ENCODE results near the gene SOAT1. TPM values are rescaled to one million over a fixed set of nuclear protein-coding genes. Genes with fewer than 3 reads are reported as not detected.
"Not testable (repeated sequence)": the region's sequence is repeated elsewhere in the genome, so short reads cannot be mapped to it uniquely, and the experiment has no call there.

The SOAT1 gene
- total RNA-seq: 10 to 100 TPM; 35.7 to 37.2 TPM
- 19.0 TPM for polyA plus RNA-seq (2013, experiment 1 of 2)
- polyA plus RNA-seq (2013, experiment 2 of 2): 24.2 TPM
- total RNA-seq: 61.6 to 191 (median 106) reads per million in 172 experiments

DNA sequence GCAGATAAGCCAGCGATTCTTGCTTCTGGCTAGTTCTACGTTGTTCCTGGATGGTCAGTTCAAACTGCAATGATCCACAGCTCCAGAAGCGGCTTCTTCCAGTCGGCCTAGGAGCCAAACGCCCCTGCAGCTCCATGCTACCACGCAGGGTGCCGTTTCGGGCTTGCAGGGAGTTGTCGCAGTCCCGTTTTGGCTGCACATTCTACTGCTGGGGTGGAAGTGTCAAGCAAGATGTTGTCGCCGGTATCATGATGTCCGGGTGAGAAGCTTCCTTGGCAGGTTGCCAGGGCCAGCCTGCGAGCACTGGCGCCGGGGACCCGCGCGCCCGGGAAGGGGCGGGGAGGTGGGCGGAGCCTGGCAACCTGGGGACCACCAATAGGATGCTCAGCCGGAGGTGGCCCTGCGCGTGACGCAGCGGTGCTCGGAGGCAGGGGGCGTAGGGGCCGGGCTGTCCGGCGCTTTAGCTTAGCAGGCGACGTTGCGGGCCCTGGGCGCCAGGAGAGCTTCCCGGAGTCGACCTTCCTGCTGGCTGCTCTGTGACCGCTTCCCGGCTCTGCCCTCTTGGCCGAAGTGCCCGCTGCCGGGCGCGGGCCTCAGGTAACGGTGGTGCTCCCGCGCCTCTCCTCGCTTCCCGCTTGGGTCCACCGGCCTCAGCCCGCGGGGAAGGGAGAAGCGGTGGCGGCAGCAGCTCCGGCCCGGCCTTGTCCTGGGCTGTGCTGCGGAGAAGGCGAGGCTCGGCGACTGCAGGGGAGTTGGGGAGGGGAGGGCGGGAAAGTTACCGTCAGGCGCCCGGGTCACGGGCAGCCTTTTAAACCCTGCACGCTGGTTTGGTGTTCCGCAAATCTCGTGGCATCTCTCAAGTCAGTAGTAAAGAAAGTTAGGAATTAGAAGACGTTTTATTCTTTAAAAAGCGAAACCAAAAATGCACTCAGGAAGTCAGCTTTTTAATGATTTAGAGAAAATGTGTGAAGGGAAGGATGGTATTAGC, at the start of gene SOAT1:
Gene SOAT1, plus strand, starts transcription at position 458 of the 988 bp plus-strand sequence. CDS start 8,888 bp downstream, outside the sequence.
- ChIA-PET CTCF (interaction anchor here (0.7 to 2.6 kb wide), 5 partner anchors 64 to 188 kb away, joined by 3 to 12 read pairs (median 3); partner anchors contain the start of genes ABL2 and AXDND1), POLR2A (interaction anchor here (0.6 to 3.2 kb wide), 24 partner anchors 9 to 589 kb away, joined by 3 to 56 read pairs (median 4); partner anchors contain the start of genes ABL2, AXDND1, RALGPS2 and TOR1AIP1)
- Mint-ChIP-seq H3K4me1 (ENCODE audit: low read depth) (peaks cover 44% of the 10 kb centered on the region), H3K4me3 (peak within 1 kb of the TSS; percentile 93), H3K27ac (peak within 1 kb of the TSS; percentile 85), H3K27me3 (no peaks in the 10 kb centered on the region), H3K36me3 (ENCODE audit: low read depth) (peaks cover 25% of the 10 kb centered on the region), H3K9me3 (no peaks in the 10 kb centered on the region)
- peaks cover 38% of the 10 kb centered on the region for H3K4me1 ChIP-seq (ENCODE audit: insufficient read depth, low read length)
- ATAC-seq (ENCODE audit: poor library complexity): peak; percentile 91
- H3K4me3 ChIP-seq (ENCODE audit: low read length): peak within 1 kb of the TSS; percentile 80
- TF ChIP-seq, protein P1, sequence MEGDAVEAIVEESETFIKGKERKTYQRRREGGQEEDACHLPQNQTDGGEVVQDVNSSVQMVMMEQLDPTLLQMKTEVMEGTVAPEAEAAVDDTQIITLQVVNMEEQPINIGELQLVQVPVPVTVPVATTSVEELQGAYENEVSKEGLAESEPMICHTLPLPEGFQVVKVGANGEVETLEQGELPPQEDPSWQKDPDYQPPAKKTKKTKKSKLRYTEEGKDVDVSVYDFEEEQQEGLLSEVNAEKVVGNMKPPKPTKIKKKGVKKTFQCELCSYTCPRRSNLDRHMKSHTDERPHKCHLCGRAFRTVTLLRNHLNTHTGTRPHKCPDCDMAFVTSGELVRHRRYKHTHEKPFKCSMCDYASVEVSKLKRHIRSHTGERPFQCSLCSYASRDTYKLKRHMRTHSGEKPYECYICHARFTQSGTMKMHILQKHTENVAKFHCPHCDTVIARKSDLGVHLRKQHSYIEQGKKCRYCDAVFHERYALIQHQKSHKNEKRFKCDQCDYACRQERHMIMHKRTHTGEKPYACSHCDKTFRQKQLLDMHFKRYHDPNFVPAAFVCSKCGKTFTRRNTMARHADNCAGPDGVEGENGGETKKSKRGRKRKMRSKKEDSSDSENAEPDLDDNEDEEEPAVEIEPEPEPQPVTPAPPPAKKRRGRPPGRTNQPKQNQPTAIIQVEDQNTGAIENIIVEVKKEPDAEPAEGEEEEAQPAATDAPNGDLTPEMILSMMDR (IDR thresholded peaks at IDR 0.05): no peak
- intact Hi-C loops (cut with DNase I, micrococcal nuclease): loop anchor here (1.0 to 10.0 kb wide), 13 partner anchors 41 to 861 kb away; partner anchors contain the start of genes ABL2 (in 1 of the 2), QSOX1 (in 1 of the 2), RALGPS2 (in 1 of the 2) and TOR1AIP2 (in 1 of the 2)
- H3K27me3 ChIP-seq (ENCODE audit: control insufficient read depth in 1 of 2, insufficient read depth in 2 of 2, low read length in 2 of 2): no peaks in the 10 kb centered on the region
- H3K9me3 ChIP-seq (ENCODE audit: control insufficient read depth in 1 of 2, insufficient read depth in 1 of 2, low read length in 2 of 2): no peaks in the 10 kb centered on the region
- DNase-seq: peak; percentile 81 to 99 (median 93)
- H3K27ac ChIP-seq (ENCODE audit: low read depth in 1 of 2, low read length in 2 of 2): peak within 1 kb of the TSS; percentile 77 to 81
- no peaks in the 10 kb centered on the region for H3K36me3 ChIP-seq (ENCODE audit: insufficient read depth, low read length)

DNA sequence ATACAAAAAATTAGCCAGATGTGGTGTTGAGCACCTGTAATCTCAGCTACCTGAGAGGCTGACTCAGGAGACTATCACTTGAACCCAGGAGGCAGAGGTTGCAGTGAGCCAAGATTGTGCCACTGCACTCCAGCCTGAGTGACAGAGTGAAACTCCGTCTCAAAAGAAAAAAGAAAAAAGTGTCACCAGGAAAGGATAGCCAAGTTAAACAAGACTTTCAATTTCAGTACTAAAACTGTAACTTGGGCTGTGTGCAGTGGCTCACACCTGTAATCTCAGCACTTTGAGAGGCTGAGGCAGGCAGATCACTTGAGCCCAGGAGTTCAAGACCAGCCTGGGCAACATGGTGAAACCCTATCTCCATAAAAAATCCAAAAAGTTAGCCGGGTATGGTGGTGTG, 48.2 kb upstream of the SOAT1 start:
- H3K4me1 Mint-ChIP-seq (ENCODE audit: low read depth); DNase-seq; CTCF ChIA-PET; H3K4me1 ChIP-seq (ENCODE audit: insufficient read depth, low read length); H3K9me3 ChIP-seq (ENCODE audit: control insufficient read depth in 1 of 2, insufficient read depth in 1 of 2, low read length in 2 of 2); POLR2A ChIA-PET; H3K36me3 ChIP-seq (ENCODE audit: insufficient read depth, low read length); H3K27ac Mint-ChIP-seq; intact Hi-C loops (cut with DNase I, micrococcal nuclease); H3K27me3 ChIP-seq (ENCODE audit: control insufficient read depth in 1 of 2, insufficient read depth in 2 of 2, low read length in 2 of 2); H3K36me3 Mint-ChIP-seq (ENCODE audit: low read depth); H3K27me3 Mint-ChIP-seq; ATAC-seq (ENCODE audit: poor library complexity); H3K9me3 Mint-ChIP-seq; H3K4me3 ChIP-seq (ENCODE audit: low read length); H3K27ac ChIP-seq (ENCODE audit: low read depth in 1 of 2, low read length in 2 of 2); H3K4me3 Mint-ChIP-seq: not testable (repeated sequence)

DNA sequence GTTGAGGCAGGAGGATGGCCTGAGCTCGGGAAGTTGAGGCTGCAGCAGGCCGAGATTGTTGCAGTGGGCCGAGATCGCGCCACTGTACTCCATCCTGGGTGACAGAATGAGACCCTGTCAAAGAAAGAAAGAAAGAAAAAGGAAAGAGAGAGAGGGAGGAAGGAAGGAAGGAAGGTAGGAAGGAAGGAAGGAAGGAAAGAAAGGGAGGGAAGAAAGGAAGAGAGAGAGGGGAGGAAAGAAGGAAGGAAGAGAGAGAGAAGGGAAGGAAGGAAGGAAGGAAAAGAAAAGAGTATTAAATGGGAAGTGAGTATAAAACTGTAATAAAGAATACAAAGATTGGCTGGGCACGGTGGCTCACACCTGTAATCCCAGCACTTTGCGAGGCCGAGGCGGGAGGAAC, 45.7 kb upstream of the SOAT1 start:
- POLR2A ChIA-PET: no interaction called here

More for the DNA sequence above, 45.7 kb upstream of the SOAT1 start:
- Histone ChIP-seq H3K4me1 (ENCODE audit: insufficient read depth, low read length) (no peaks in the 10 kb centered on the region), H3K4me3 (ENCODE audit: low read length) (no peak overlapping the region), H3K27ac (ENCODE audit: low read depth in 1 of 2, low read length in 2 of 2) (no peak overlapping the region), H3K9me3 (ENCODE audit: control insufficient read depth in 1 of 2, insufficient read depth in 1 of 2, low read length in 2 of 2) (no peaks in the 10 kb centered on the region), H3K36me3 (ENCODE audit: insufficient read depth, low read length) (no peaks in the 10 kb centered on the region), H3K27me3 (ENCODE audit: control insufficient read depth in 1 of 2, insufficient read depth in 2 of 2, low read length in 2 of 2) (no peaks in the 10 kb centered on the region)
- Mint-ChIP-seq H3K4me1 (ENCODE audit: low read depth) (no peaks in the 10 kb centered on the region), H3K27me3 (no peaks in the 10 kb centered on the region), H3K36me3 (ENCODE audit: low read depth) (no peaks in the 10 kb centered on the region), H3K27ac (no peak overlapping the region), H3K4me3 (no peak overlapping the region), H3K9me3 (no peaks in the 10 kb centered on the region)
- intact Hi-C loops (cut with DNase I, micrococcal nuclease): no loop called here
- DNase-seq (no peak), ATAC-seq (ENCODE audit: poor library complexity) (no peak)
- TF ChIP-seq, protein P1 (IDR thresholded peaks at IDR 0.05): no peak
- CTCF ChIA-PET: no interaction called here

Data from CD4-positive, alpha-beta T cell (primary cell).